Measurements from ENCODE around the gene CEP250. TPM values are rescaled to one million over a fixed set of nuclear protein-coding genes. Genes with fewer than 3 reads are reported as not detected.
"Not testable (repeated sequence)": the region's sequence is repeated elsewhere in the genome, so short reads cannot be mapped to it uniquely, and the experiment has no call there.

Gene CEP250
- total RNA-seq, 1 donor from 2014 or later, result 15.9 TPM

GRCh38 chr20:35449855-35450254 lies 5.5 kb upstream of the CEP250 start:
- intact Hi-C loops (cut with DNase I); ATAC-seq; DNase-seq (ENCODE audit: missing footprints): not testable (repeated sequence)

GRCh38 chr20:35451295-35451694 lies 4.1 kb upstream of the CEP250 start:
- intact Hi-C loops (cut with DNase I), result no loop called here
- DNase-seq (ENCODE audit: missing footprints) (no peak), ATAC-seq (no peak)

DNA sequence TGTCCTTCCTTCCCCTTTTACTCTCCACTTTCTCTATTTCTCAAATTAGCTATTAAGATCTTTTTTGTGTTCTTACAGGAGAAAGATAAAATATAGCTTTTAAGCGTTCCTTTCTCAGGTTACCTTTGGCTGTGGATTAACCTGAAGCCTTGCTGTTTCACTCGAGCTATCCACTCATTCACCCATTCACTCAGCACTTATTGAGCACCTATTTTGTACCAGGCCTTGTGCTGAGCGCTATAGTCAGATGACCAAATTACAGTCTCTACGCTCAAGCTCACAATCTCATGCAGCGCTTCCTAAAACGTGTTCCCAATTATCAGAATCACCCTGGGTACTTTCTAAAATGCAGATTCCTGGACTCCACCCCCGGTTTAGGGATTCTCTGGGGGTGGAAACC lies 1.8 kb upstream of the CEP250 start:
- DNase-seq (ENCODE audit: missing footprints) (no peak), ATAC-seq (no peak)
- intact Hi-C loops (cut with DNase I), result no loop called here

- not testable (repeated sequence) for DNase-seq (ENCODE audit: missing footprints); ATAC-seq
- intact Hi-C loops (cut with DNase I), result loop anchor here (5.0 kb wide), 1 partner anchor 371 kb away; no protein-coding TSS in a partner anchor
Measured at GRCh38 chr20:35456700-35457099, 1.3 kb downstream of the CEP250 start.

DNA sequence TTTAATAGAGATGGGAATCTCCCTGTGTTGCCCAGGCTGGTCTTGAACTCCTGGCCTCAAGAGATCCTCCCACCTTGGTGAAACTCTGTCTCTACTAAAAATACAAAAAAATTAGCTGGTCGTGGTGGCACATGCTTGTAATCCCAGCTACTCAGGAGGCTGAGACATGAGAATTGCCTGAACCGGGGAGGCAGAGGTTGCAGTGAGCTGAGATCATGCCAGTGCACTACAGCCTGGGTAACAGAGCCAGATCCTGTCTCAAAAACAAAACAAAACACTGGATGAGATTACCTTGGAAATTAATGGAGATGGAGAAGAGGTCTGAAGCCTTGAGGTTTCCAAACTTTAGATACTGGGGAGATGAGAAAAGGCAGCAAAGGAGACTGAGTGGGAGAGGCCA lies 2.1 kb downstream of the CEP250 start:
- not testable (repeated sequence) for ATAC-seq; DNase-seq (ENCODE audit: missing footprints)
- intact Hi-C loops (cut with DNase I), result loop anchor here (5.0 kb wide), 1 partner anchor 370 kb away; no protein-coding TSS in a partner anchor

- no peak for DNase-seq (ENCODE audit: missing footprints)
Measured at GRCh38 chr20:35458388-35458787, 3.0 kb downstream of the CEP250 start.

GRCh38 chr20:35461620-35462019 lies 6.2 kb downstream of the CEP250 start:
- ATAC-seq (no peak), DNase-seq (ENCODE audit: missing footprints) (no peak)
- intact Hi-C loops (cut with DNase I), result loop anchor here (10.0 kb wide), 2 partner anchors 273 to 423 kb away; no protein-coding TSS in a partner anchor

More at GRCh38 chr20:35458388-35458787, 3.0 kb downstream of the CEP250 start:
- ATAC-seq, result no peak
- intact Hi-C loops (cut with DNase I), result loop anchor here (5.0 kb wide), 1 partner anchor 369 kb away; no protein-coding TSS in a partner anchor

GRCh38 chr20:35462351-35462750 lies 7.0 kb downstream of the CEP250 start:
- ATAC-seq (no peak), DNase-seq (ENCODE audit: missing footprints) (no peak)
- intact Hi-C loops (cut with DNase I), result loop anchor here (10.0 kb wide), 2 partner anchors 272 to 422 kb away; no protein-coding TSS in a partner anchor

DNA sequence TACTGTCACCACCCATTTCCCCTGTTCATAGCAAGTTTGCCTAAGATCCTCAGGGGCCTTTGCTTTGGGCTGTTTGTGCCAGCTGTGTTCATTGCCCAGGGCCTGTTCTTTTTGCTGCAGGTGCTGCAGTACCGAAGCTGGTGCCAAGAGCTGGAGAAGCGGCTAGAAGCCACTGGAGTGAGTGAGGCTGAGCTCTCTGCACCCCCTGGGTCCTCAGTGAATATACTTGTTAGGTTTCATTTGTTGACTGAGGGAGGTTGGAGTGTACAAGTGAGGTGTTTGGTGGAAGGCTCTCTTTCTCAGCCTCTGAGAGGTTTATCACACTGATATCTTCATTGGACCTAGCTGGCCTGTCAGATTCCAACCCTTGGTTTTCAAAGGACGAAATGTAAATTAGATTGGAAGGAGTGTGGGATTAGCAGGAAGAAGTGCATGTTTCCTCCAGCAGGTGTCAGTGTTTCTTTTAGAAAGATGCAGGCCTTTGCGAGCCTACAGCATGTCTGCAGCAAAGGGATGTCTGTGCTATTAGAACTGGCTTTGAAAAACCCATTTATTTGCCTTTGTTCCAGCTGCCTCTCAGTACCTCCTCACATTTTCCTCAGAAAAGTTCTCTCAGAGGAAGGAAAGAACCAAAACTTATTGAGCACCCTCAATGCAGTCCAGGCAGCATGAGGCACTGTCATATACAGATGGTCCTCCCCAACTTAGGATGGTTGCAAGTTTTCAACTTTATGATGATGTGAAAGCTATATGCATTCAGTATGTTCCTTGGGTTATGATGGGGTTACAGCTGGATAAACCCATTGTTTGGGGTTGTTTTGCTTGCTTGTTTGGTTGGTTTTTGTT lies 8.3 kb downstream of the CEP250 start:
- DNase-seq (ENCODE audit: missing footprints) (no peak), ATAC-seq (peak; percentile 73)
- intact Hi-C loops (cut with DNase I), result loop anchor here (10.0 kb wide), 2 partner anchors 271 to 421 kb away; no protein-coding TSS in a partner anchor

GRCh38 chr20:35465976-35466375 lies 10.6 kb downstream of the CEP250 start:
- DNase-seq (ENCODE audit: missing footprints), result no peak
- ATAC-seq, result peak; percentile 29
- intact Hi-C loops (cut with DNase I), result loop anchor here (10.0 kb wide), 2 partner anchors 269 to 419 kb away; no protein-coding TSS in a partner anchor

- ATAC-seq (no peak), DNase-seq (ENCODE audit: missing footprints) (no peak)
- intact Hi-C loops (cut with DNase I), result loop anchor here (10.0 kb wide), 2 partner anchors 268 to 418 kb away; no protein-coding TSS in a partner anchor
Measured at GRCh38 chr20:35466856-35467255, 11.5 kb downstream of the CEP250 start.

GRCh38 chr20:35467339-35468224 lies 12.2 kb downstream of the CEP250 start:
- ATAC-seq (peak; percentile 12), DNase-seq (ENCODE audit: missing footprints) (no peak)
- intact Hi-C loops (cut with DNase I), result loop anchor here (10.0 kb wide), 2 partner anchors 267 to 417 kb away; no protein-coding TSS in a partner anchor

DNA sequence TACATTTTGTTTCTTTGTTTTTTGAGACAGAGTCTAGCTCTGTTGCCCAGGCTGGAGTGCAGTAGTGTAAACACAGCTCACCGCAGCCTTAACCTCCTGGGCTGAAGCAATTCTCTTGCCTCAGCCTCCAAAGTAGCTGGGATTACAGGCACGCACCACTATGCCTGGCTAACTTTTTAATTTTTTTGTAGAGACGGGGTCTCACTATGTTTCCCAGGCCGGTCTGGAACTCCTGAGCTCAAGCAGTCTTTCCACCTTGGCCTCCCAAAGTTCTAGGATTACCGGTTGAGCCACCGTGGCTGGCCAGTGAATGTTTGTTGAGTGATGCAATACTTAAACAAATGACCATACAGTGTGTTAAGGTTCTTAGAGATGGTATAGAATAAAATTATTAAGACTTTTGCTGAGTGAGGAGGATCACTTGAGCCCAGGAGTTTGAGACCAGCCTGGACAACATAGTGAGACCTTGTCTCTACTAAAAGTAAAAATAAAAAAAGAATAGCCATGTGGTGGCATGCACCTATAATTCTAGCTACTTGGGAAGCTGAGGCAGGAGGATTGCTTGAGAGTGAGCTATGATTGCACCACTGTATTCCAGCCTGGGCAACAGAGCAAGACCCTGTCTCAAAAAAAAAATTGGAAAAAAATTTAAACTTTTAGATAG lies 13.4 kb downstream of the CEP250 start:
- DNase-seq (ENCODE audit: missing footprints), result no peak
- intact Hi-C loops (cut with DNase I), result loop anchor here (10.0 kb wide), 2 partner anchors 266 to 416 kb away; no protein-coding TSS in a partner anchor
- no peak for ATAC-seq

DNA sequence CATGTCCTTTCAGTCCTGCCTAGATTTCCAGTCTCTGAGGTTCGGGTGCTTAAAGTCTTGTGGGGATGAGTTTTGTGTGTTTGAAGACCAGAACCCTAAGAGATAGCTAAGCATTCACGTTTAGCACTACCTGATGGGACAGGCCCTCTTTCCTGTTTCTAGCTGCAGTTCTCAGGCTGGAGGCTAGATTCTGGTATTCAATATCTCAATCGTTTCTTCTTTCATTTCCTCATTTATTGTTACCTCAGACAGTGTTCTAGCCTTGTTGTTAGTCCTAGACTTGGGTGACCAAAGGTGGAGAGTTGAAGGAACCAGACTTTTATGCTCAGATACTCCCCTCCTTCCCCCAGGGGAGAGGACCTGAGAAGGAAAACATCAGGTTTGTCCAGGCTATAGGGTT lies 16.8 kb downstream of the CEP250 start:
- ATAC-seq (no peak), DNase-seq (ENCODE audit: missing footprints) (no peak)
- intact Hi-C loops (cut with DNase I), result no loop called here

DNA sequence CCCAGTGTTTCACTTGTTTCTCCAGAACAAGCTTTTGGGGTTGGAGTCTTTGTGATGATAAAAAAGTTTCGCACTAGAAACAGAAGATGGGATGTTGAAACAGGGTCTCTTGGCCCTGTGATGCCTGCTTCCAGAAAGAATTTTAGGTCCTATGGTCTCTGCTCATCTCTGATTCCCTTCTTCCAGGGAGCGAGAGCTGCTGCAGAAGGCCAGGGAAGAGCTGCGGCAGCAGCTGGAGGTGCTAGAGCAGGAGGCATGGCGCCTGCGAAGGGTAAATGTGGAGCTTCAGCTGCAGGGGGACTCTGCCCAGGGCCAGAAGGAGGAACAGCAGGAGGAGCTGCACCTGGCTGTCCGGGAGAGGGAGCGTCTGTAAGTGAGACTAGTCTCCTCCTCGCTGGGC lies 18.3 kb downstream of the CEP250 start:
- intact Hi-C loops (cut with DNase I), result no loop called here

DNA sequence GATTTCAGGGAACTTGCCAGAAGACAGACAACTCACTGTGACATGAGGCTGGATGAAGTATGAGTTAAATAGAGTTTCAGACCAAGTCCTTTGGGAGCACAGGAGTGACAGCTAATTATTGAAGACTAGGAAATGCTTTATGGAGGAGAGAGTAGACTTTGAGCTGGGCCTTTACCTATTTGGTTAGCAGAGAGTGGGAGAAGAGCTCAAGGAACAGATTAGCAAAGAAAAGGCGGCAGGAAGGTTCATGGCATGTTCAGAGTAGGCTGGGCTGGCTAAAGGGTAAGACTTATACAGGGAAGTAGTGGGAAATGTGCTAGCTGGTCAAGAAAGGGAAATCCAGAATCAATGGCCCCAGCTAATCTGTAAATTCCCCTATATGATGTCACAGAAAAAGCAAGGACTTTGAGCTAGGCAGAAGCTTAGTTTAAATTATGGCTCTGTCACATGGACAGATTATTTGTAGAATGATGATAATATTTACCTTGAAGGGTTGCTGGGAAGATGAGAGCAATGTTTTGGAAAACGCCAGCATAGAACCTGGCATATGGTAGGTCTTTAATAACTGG lies 19.0 kb downstream of the CEP250 start:
- intact Hi-C loops (cut with DNase I), result no loop called here
- no peak for ATAC-seq
- DNase-seq (ENCODE audit: missing footprints), result no peak

More for the DNA sequence above, 18.3 kb downstream of the CEP250 start:
- DNase-seq (ENCODE audit: missing footprints) (no peak), ATAC-seq (no peak)

DNA sequence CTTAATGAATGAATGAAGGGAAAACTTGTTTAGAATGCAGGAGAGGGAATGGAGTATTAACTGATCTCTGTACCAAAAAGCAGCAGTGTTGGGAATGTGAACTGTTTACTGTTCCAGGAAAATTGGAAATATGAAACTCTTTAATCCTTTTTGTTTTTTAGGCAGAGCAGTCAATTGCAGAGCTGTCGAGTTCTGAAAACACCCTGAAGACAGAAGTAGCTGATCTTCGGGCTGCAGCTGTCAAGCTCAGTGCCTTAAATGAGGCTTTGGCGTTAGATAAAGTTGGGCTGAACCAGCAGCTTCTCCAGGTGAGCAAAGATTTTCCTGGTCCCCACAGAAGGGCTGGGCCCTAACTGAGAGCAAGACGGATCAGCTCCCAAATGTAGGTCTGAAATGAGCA lies 20.9 kb downstream of the CEP250 start:
- DNase-seq (ENCODE audit: missing footprints) (no peak), ATAC-seq (no peak)
- intact Hi-C loops (cut with DNase I), result no loop called here

All from Right ventricle myocardium inferior (tissue), 1 donor.